GM21381 (cell line): ENCODE results near the gene PTPRJ.
"Not testable (repeated sequence)": the region's sequence is repeated elsewhere in the genome, so short reads cannot be mapped to it uniquely, and the experiment has no call there.

Experiments used
- ATAC-seq: cut with Tn5 transposase; IDR thresholded peaks from one replicate; pipeline ENCODE4 v1.9.1; 2021; ENCODE audit warnings: mild to moderate bottlenecking, moderate library complexity; ENCODE audit not compliant: unreplicated experiment

The PTPRJ gene

GRCh38 chr11:48107188-48107704 is 126.9 kb downstream of the PTPRJ start:
- ATAC-seq, result peak; percentile 86

- no peak for ATAC-seq
Measured at GRCh38 chr11:48108231-48109045, 128.1 kb downstream of the PTPRJ start.

GRCh38 chr11:48109046-48109666 is 128.8 kb downstream of the PTPRJ start:
- ATAC-seq, result no peak

GRCh38 chr11:48110509-48110766 is 130.1 kb downstream of the PTPRJ start:
- no peak for ATAC-seq

GRCh38 chr11:48111891-48112290 is 131.5 kb downstream of the PTPRJ start:
- no peak for ATAC-seq

GRCh38 chr11:48114740-48115139 is 134.4 kb downstream of the PTPRJ start:
- ATAC-seq, result no peak

- no peak for ATAC-seq
Measured at GRCh38 chr11:48116437-48117228, 136.3 kb downstream of the PTPRJ start.

- ATAC-seq, result no peak
Measured at GRCh38 chr11:48122246-48122645, 141.9 kb downstream of the PTPRJ start.

GRCh38 chr11:48122656-48123055 is 142.3 kb downstream of the PTPRJ start:
- ATAC-seq, result no peak

- no peak for ATAC-seq
Measured at GRCh38 chr11:48123254-48123875, 143.0 kb downstream of the PTPRJ start.

GRCh38 chr11:48123934-48124755 is 143.8 kb downstream of the PTPRJ start:
- ATAC-seq, result no peak

GRCh38 chr11:48124880-48125279 is 144.5 kb downstream of the PTPRJ start:
- no peak for ATAC-seq

- no peak for ATAC-seq
Measured at GRCh38 chr11:48125866-48126265, 145.5 kb downstream of the PTPRJ start.

GRCh38 chr11:48127521-48128183 is 147.3 kb downstream of the PTPRJ start:
- ATAC-seq, result no peak

- ATAC-seq, result no peak
Measured at GRCh38 chr11:48129697-48130395, 149.5 kb downstream of the PTPRJ start.

- ATAC-seq, result no peak
Measured at GRCh38 chr11:48134221-48134922, 154.0 kb downstream of the PTPRJ start.

- no peak for ATAC-seq
Measured at GRCh38 chr11:48138222-48138621, 157.9 kb downstream of the PTPRJ start.

GRCh38 chr11:48139896-48140295 is 159.5 kb downstream of the PTPRJ start:
- ATAC-seq, result not testable (repeated sequence)
